Thyroid gland (tissue), 4 donors: ENCODE data around the gene CHAF1A.

Experiments
- POLR2A ChIP-seq, 2 donors: fragments of 450-650 bp; IDR thresholded peaks; one replicate each; pipeline ENCODE4 v1.6.1; 2017; ENCODE audit warnings: antibody characterized with exemption in 2 of 2, mild to moderate bottlenecking in 2 of 2, moderate library complexity in 1 of 2
- TF ChIP-seq, protein P1 (sequence below), 6 experiments: fragments of 200-600 bp in 3 of 6; fragments of 450-650 bp in 3 of 6; sonication (generic) in 3 of 6; IDR thresholded peaks; one replicate each; pipeline ENCODE4 v1.5.1; 2016 to 2019; ENCODE audit warnings: antibody characterized with exemption in 6 of 6, mild to moderate bottlenecking in 2 of 6, inconsistent platforms in 1 of 6, moderate library complexity in 1 of 6

DNA sequence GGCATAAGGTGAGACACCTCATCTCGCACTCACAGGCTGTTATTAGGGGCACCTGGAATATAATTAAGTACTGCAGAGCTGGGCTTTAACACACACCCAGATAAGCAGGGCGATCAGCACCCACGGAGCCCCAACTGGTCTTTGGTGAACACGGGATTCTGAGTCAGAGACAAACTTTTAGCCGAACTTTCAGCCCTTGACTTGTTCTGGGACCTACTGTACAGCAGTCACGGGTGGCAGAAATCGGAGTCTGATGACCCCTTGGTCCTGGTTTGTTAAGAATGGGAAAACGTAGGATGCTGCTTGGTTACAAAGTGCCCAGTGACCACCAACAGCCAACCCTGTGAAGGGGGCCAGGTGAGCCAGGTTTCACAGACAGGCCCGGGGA is 11.1 kb upstream of the CHAF1A start:
- TF ChIP-seq, protein P1, sequence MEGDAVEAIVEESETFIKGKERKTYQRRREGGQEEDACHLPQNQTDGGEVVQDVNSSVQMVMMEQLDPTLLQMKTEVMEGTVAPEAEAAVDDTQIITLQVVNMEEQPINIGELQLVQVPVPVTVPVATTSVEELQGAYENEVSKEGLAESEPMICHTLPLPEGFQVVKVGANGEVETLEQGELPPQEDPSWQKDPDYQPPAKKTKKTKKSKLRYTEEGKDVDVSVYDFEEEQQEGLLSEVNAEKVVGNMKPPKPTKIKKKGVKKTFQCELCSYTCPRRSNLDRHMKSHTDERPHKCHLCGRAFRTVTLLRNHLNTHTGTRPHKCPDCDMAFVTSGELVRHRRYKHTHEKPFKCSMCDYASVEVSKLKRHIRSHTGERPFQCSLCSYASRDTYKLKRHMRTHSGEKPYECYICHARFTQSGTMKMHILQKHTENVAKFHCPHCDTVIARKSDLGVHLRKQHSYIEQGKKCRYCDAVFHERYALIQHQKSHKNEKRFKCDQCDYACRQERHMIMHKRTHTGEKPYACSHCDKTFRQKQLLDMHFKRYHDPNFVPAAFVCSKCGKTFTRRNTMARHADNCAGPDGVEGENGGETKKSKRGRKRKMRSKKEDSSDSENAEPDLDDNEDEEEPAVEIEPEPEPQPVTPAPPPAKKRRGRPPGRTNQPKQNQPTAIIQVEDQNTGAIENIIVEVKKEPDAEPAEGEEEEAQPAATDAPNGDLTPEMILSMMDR (IDR thresholded peaks at IDR 0.05): no peak
- TF ChIP-seq POLR2A (IDR thresholded peaks at IDR 0.05): no peak
